Panc1 (cell line): ENCODE data around the gene USP24.

ENCODE experiments used
- POLR2AphosphoS5 ChIP-seq: IDR thresholded peaks from 2 replicates; pipeline ENCODE4 v1.6.1; 2012; ENCODE audit warnings: mild to moderate bottlenecking, low read depth, low read length, moderate library complexity
- SIN3A ChIP-seq: IDR thresholded peaks from 2 replicates; pipeline ENCODE4 v1.6.1; 2012; ENCODE audit warnings: low read depth, mild to moderate bottlenecking, low read length, moderate library complexity, borderline replicate concordance; ENCODE audit not compliant: insufficient read depth
- TF ChIP-seq, protein P1 (sequence below): fragments of 450-650 bp; IDR thresholded peaks from 2 replicates; pipeline ENCODE4 v1.5.1; 2017; ENCODE audit warnings: mild to moderate bottlenecking
- TF ChIP-seq, protein P2 (sequence below), 2 experiments: IDR thresholded peaks; 2 replicates each; pipeline ENCODE4 v1.6.1; 2011 to 2012; ENCODE audit warnings: low read depth in 2 of 2, control low read depth in 1 of 2, low read length in 1 of 2, mild to moderate bottlenecking in 1 of 2, moderate library complexity in 1 of 2; ENCODE audit not compliant: insufficient read depth in 1 of 2

DNA sequence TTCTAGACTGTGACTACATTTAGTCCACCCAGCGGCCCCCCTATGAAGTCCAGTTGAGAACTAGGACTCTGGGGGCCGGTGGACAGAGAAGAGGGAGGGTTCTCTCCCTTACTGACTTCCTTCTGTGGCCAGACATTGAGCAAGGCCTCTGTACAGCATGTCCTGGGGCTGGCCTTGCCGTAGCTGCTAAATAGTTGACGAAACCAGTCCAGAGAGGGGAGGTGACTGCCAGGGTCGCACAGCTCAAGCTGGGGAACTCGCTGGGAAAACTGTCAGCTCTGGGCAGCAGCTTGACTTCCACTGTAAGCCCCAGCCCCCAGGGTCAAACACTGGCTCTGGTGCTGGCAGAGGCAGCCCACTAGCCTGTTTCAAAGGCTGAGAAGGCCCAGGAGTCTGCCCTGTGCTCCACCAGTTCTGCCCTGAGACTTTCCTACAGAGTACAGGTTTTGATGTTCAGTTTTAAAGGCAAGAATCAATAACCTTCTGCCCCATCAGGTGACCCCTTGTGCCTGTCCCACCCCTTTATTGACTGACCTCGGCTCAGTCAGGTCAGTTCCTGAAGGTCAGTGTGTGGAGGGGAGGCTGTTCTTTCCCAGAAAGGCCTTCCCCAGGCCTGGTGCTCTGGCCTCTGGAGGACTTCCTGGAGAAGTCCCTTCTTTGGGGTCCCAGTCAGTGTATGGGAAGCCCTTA lies 161.8 kb downstream of the USP24 start:
- TF ChIP-seq, protein P1, sequence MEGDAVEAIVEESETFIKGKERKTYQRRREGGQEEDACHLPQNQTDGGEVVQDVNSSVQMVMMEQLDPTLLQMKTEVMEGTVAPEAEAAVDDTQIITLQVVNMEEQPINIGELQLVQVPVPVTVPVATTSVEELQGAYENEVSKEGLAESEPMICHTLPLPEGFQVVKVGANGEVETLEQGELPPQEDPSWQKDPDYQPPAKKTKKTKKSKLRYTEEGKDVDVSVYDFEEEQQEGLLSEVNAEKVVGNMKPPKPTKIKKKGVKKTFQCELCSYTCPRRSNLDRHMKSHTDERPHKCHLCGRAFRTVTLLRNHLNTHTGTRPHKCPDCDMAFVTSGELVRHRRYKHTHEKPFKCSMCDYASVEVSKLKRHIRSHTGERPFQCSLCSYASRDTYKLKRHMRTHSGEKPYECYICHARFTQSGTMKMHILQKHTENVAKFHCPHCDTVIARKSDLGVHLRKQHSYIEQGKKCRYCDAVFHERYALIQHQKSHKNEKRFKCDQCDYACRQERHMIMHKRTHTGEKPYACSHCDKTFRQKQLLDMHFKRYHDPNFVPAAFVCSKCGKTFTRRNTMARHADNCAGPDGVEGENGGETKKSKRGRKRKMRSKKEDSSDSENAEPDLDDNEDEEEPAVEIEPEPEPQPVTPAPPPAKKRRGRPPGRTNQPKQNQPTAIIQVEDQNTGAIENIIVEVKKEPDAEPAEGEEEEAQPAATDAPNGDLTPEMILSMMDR = no peak
- TF ChIP-seq, protein P2, sequence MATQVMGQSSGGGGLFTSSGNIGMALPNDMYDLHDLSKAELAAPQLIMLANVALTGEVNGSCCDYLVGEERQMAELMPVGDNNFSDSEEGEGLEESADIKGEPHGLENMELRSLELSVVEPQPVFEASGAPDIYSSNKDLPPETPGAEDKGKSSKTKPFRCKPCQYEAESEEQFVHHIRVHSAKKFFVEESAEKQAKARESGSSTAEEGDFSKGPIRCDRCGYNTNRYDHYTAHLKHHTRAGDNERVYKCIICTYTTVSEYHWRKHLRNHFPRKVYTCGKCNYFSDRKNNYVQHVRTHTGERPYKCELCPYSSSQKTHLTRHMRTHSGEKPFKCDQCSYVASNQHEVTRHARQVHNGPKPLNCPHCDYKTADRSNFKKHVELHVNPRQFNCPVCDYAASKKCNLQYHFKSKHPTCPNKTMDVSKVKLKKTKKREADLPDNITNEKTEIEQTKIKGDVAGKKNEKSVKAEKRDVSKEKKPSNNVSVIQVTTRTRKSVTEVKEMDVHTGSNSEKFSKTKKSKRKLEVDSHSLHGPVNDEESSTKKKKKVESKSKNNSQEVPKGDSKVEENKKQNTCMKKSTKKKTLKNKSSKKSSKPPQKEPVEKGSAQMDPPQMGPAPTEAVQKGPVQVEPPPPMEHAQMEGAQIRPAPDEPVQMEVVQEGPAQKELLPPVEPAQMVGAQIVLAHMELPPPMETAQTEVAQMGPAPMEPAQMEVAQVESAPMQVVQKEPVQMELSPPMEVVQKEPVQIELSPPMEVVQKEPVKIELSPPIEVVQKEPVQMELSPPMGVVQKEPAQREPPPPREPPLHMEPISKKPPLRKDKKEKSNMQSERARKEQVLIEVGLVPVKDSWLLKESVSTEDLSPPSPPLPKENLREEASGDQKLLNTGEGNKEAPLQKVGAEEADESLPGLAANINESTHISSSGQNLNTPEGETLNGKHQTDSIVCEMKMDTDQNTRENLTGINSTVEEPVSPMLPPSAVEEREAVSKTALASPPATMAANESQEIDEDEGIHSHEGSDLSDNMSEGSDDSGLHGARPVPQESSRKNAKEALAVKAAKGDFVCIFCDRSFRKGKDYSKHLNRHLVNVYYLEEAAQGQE (IDR thresholded peaks at IDR 0.05; ENCODE audit: insufficient read depth in 1 of 2, low read depth in 2 of 2, low read length in 1 of 2) = no peak
- TF ChIP-seq POLR2AphosphoS5 = no peak
- TF ChIP-seq SIN3A = no peak
